ENCODE measurements around the gene TMEM26.

Gene TMEM26

GRCh38 chr10:61492364-61492995, 39.3 kb upstream of the TMEM26 start:
- TF ChIP-seq ARNTL (CRISPR knock-in tag; IDR thresholded peaks at IDR 0.05; ENCODE audit: borderline replicate concordance, low read depth) (no peak), ZFP3 (CRISPR knock-in tag; IDR thresholded peaks at IDR 0.05) (no peak), CSDC2 (CRISPR knock-in tag; IDR thresholded peaks at IDR 0.05) (no peak), ZC3H10 (CRISPR knock-in tag; IDR thresholded peaks at IDR 0.05) (no peak), GLIS3 (CRISPR knock-in tag; IDR thresholded peaks at IDR 0.05) (no peak), PPARA (CRISPR knock-in tag; IDR thresholded peaks at IDR 0.05; ENCODE audit: borderline replicate concordance) (no peak), RARB (CRISPR knock-in tag; IDR thresholded peaks at IDR 0.05) (no peak)
- TF ChIP-seq, protein P1, sequence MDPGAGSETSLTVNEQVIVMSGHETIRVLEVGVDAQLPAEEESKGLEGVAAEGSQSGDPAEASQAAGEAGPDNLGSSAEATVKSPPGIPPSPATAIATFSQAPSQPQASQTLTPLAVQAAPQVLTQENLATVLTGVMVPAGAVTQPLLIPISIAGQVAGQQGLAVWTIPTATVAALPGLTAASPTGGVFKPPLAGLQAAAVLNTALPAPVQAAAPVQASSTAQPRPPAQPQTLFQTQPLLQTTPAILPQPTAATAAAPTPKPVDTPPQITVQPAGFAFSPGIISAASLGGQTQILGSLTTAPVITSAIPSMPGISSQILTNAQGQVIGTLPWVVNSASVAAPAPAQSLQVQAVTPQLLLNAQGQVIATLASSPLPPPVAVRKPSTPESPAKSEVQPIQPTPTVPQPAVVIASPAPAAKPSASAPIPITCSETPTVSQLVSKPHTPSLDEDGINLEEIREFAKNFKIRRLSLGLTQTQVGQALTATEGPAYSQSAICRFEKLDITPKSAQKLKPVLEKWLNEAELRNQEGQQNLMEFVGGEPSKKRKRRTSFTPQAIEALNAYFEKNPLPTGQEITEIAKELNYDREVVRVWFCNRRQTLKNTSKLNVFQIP (CRISPR knock-in tag; IDR thresholded peaks at IDR 0.05; ENCODE audit: borderline replicate concordance, low read depth) = no peak
- ATAC-seq = no peak

- peak; percentile 50 for ATAC-seq
- TF ChIP-seq ARNTL (CRISPR knock-in tag; IDR thresholded peaks at IDR 0.05; ENCODE audit: borderline replicate concordance, low read depth) = no peak
- TF ChIP-seq, protein P2, sequence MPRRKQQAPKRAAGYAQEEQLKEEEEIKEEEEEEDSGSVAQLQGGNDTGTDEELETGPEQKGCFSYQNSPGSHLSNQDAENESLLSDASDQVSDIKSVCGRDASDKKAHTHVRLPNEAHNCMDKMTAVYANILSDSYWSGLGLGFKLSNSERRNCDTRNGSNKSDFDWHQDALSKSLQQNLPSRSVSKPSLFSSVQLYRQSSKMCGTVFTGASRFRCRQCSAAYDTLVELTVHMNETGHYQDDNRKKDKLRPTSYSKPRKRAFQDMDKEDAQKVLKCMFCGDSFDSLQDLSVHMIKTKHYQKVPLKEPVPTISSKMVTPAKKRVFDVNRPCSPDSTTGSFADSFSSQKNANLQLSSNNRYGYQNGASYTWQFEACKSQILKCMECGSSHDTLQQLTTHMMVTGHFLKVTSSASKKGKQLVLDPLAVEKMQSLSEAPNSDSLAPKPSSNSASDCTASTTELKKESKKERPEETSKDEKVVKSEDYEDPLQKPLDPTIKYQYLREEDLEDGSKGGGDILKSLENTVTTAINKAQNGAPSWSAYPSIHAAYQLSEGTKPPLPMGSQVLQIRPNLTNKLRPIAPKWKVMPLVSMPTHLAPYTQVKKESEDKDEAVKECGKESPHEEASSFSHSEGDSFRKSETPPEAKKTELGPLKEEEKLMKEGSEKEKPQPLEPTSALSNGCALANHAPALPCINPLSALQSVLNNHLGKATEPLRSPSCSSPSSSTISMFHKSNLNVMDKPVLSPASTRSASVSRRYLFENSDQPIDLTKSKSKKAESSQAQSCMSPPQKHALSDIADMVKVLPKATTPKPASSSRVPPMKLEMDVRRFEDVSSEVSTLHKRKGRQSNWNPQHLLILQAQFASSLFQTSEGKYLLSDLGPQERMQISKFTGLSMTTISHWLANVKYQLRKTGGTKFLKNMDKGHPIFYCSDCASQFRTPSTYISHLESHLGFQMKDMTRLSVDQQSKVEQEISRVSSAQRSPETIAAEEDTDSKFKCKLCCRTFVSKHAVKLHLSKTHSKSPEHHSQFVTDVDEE (CRISPR knock-in tag; IDR thresholded peaks at IDR 0.05) = no peak
- no peak for TF ChIP-seq RARB (CRISPR knock-in tag; IDR thresholded peaks at IDR 0.05)
- TF ChIP-seq PPARA (CRISPR knock-in tag; IDR thresholded peaks at IDR 0.05; ENCODE audit: borderline replicate concordance) = no peak
- TF ChIP-seq ZNF70 (CRISPR knock-in tag; IDR thresholded peaks at IDR 0.05) = no peak
- no peak for TF ChIP-seq ZFP3 (CRISPR knock-in tag; IDR thresholded peaks at IDR 0.05)
- TF ChIP-seq, protein P1 (CRISPR knock-in tag; IDR thresholded peaks at IDR 0.05; ENCODE audit: borderline replicate concordance, low read depth) = no peak
- TF ChIP-seq, protein P3, sequence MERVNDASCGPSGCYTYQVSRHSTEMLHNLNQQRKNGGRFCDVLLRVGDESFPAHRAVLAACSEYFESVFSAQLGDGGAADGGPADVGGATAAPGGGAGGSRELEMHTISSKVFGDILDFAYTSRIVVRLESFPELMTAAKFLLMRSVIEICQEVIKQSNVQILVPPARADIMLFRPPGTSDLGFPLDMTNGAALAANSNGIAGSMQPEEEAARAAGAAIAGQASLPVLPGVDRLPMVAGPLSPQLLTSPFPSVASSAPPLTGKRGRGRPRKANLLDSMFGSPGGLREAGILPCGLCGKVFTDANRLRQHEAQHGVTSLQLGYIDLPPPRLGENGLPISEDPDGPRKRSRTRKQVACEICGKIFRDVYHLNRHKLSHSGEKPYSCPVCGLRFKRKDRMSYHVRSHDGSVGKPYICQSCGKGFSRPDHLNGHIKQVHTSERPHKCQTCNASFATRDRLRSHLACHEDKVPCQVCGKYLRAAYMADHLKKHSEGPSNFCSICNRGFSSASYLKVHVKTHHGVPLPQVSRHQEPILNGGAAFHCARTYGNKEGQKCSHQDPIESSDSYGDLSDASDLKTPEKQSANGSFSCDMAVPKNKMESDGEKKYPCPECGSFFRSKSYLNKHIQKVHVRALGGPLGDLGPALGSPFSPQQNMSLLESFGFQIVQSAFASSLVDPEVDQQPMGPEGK (CRISPR knock-in tag; IDR thresholded peaks at IDR 0.05; ENCODE audit: borderline replicate concordance) = no peak
- no peak for TF ChIP-seq CSDC2 (CRISPR knock-in tag; IDR thresholded peaks at IDR 0.05)
- no peak for TF ChIP-seq CREB5 (CRISPR knock-in tag; IDR thresholded peaks at IDR 0.05; ENCODE audit: low read depth)
- TF ChIP-seq CSRNP3 (CRISPR knock-in tag; IDR thresholded peaks at IDR 0.05) = no peak
- no peak for TF ChIP-seq ZNF8 (CRISPR knock-in tag; IDR thresholded peaks at IDR 0.05)
Measured at GRCh38 chr10:61487506-61487905, 34.3 kb upstream of the TMEM26 start.

DNA sequence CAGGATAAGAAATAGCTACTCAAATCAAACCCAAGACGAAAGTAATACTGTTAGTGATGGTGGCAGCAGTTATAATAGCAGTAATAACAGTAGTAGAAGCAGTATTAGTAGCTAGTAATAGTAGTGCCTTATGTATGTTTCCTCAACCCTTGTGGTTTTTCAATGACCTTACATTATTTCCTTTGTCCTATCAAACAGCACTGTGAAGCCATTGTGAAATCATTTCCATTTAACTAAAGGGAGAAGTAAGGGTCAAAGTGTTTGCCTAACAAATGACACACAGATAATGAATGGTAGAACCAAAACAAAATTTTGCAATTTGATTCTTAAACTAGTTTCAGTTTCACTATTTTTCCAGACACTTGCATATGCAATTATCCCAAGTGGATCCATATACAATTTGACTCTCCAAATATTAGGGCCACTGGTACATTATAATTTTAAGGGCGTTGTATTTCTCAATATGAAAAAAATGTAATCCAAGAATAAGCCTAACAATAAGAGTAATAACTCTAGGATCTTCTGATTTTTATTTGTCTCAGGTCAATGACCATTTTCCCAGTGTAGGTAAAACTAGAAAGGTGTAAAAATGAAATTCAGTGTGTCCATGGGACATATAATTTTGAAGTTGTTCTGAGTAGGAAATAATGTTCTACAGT, 33.7 kb upstream of the TMEM26 start:
- ATAC-seq = no peak
- TF ChIP-seq, protein P1 (CRISPR knock-in tag; IDR thresholded peaks at IDR 0.05; ENCODE audit: borderline replicate concordance, low read depth) = no peak
- TF ChIP-seq ARNTL (CRISPR knock-in tag; IDR thresholded peaks at IDR 0.05; ENCODE audit: borderline replicate concordance, low read depth) (no peak), SNAI2 (CRISPR knock-in tag; IDR thresholded peaks at IDR 0.05) (no peak), RARB (CRISPR knock-in tag; IDR thresholded peaks at IDR 0.05) (no peak), BACH2 (CRISPR knock-in tag; IDR thresholded peaks at IDR 0.05; ENCODE audit: borderline replicate concordance) (no peak), TCF4 (CRISPR knock-in tag; IDR thresholded peaks at IDR 0.05; ENCODE audit: borderline replicate concordance) (no peak), ZFP3 (CRISPR knock-in tag; IDR thresholded peaks at IDR 0.05) (no peak)
